ENCODE data around the gene UCN3. TPM values are rescaled to one million over a fixed set of nuclear protein-coding genes. Genes with fewer than 3 reads are reported as not detected.

The UCN3 gene
- total RNA-seq, 4 donors from 2014 or later: 1.4 to 2.6 (median 2.0) TPM; not detected in 1

GRCh38 chr10:5356302-5356763 is 8.4 kb upstream of the UCN3 start:
- no peaks in the 10 kb centered on the region for H3K9me3 ChIP-seq
- no peaks in the 10 kb centered on the region for H3K27me3 ChIP-seq
- no peak overlapping the region for H3K4me3 ChIP-seq
- H3K36me3 ChIP-seq: no peaks in the 10 kb centered on the region
- DNase-seq: no peak
- H3K27ac ChIP-seq: no peak overlapping the region
- no peaks in the 10 kb centered on the region for H3K4me1 ChIP-seq
- TF ChIP-seq CTCF (IDR thresholded peaks at IDR 0.05) (no peak), POLR2A (IDR thresholded peaks at IDR 0.05) (no peak)

GRCh38 chr10:5360318-5360915 is 4.3 kb upstream of the UCN3 start:
- no peaks in the 10 kb centered on the region for H3K27me3 ChIP-seq
- DNase-seq: no peak
- no peak overlapping the region for H3K27ac ChIP-seq
- no peaks in the 10 kb centered on the region for H3K36me3 ChIP-seq
- H3K4me3 ChIP-seq: no peak overlapping the region
- peaks cover 0 to 4% (median 0%) of the 10 kb centered on the region in 4 donors for H3K4me1 ChIP-seq
- H3K9me3 ChIP-seq: no peaks in the 10 kb centered on the region
- TF ChIP-seq POLR2A (IDR thresholded peaks at IDR 0.05) (no peak), CTCF (IDR thresholded peaks at IDR 0.05) (no peak)

- Histone ChIP-seq H3K4me3 (no peak overlapping the region), H3K36me3 (no peaks in the 10 kb centered on the region), H3K9me3 (no peaks in the 10 kb centered on the region), H3K27me3 (no peaks in the 10 kb centered on the region), H3K27ac (no peak overlapping the region), H3K4me1 (peaks cover 0 to 4% (median 0%) of the 10 kb centered on the region in 4 donors)
- DNase-seq: no peak
- TF ChIP-seq POLR2A (IDR thresholded peaks at IDR 0.05) (no peak), CTCF (IDR thresholded peaks at IDR 0.05) (no peak)
Measured at GRCh38 chr10:5361966-5362365, 2.8 kb upstream of the UCN3 start.

- H3K4me3 ChIP-seq: no peak overlapping the region
- peaks cover 0 to 4% (median 0%) of the 10 kb centered on the region in 4 donors for H3K4me1 ChIP-seq
- H3K27ac ChIP-seq: no peak overlapping the region
- TF ChIP-seq POLR2A (IDR thresholded peaks at IDR 0.05): no peak
- TF ChIP-seq CTCF (IDR thresholded peaks at IDR 0.05): no peak
- DNase-seq: no peak
- no peaks in the 10 kb centered on the region for H3K36me3 ChIP-seq
- H3K27me3 ChIP-seq: no peaks in the 10 kb centered on the region
- H3K9me3 ChIP-seq: no peaks in the 10 kb centered on the region
Measured at GRCh38 chr10:5362873-5363272, 1.9 kb upstream of the UCN3 start.

GRCh38 chr10:5364374-5364773 is 392 bp upstream of the UCN3 start:
- TF ChIP-seq POLR2A (IDR thresholded peaks at IDR 0.05) (no peak), CTCF (IDR thresholded peaks at IDR 0.05) (no peak)
- no peak for DNase-seq
- Histone ChIP-seq H3K4me3 (no peak overlapping the region), H3K9me3 (no peaks in the 10 kb centered on the region), H3K27ac (no peak overlapping the region), H3K36me3 (no peaks in the 10 kb centered on the region), H3K4me1 (peaks cover 0 to 4% (median 0%) of the 10 kb centered on the region in 4 donors), H3K27me3 (no peaks in the 10 kb centered on the region)
